Smooth muscle cell (in vitro differentiated cells): ENCODE measurements around the gene NDOR1. TPM values are rescaled to one million over a fixed set of nuclear protein-coding genes. Genes with fewer than 3 reads are reported as not detected.

Experiments used
- DNase-seq: peaks from one replicate; lab custom pipeline; 2025; ENCODE audit not compliant: unreplicated experiment; lab: John Stamatoyannopoulos, UW
- H2AFZ ChIP-seq: fragments of 200-600 bp; sonication (generic); 2 replicates; pipeline ENCODE4 v1.6.0; 2016; ENCODE audit warnings: antibody characterized with exemption, low read depth, mild to moderate bottlenecking
- H3F3A ChIP-seq: fragments of 200-600 bp; sonication (generic); 2 replicates; pipeline ENCODE4 v1.6.0; 2017; ENCODE audit warnings: antibody characterized with exemption, low read depth
- H3K27ac ChIP-seq: fragments of 200-600 bp; sonication (generic); 2 replicates; pipeline ENCODE4 v1.5.1; 2016; ENCODE audit warnings: low read depth, mild to moderate bottlenecking
- H3K27me3 ChIP-seq: fragments of 200-600 bp; sonication (generic); 2 replicates; pipeline ENCODE4 v1.6.1; 2016; ENCODE audit warnings: low read depth, mild to moderate bottlenecking
- H3K36me3 ChIP-seq: fragments of 200-600 bp; sonication (generic); 2 replicates; pipeline ENCODE4 v1.5.1; 2016; ENCODE audit warnings: low read depth
- H3K4me1 ChIP-seq: fragments of 200-600 bp; sonication (generic); 2 replicates; pipeline ENCODE4 v1.5.1; 2016; ENCODE audit warnings: low read depth
- H3K4me2 ChIP-seq: fragments of 200-600 bp; sonication (generic); 2 replicates; pipeline ENCODE4 v1.6.0; 2016; ENCODE audit warnings: mild to moderate bottlenecking
- H3K4me3 ChIP-seq: fragments of 200-600 bp; sonication (generic); 2 replicates; pipeline ENCODE4 v1.5.1; 2016; ENCODE audit warnings: mild to moderate bottlenecking
- H3K79me2 ChIP-seq: fragments of 200-600 bp; sonication (generic); 2 replicates; pipeline ENCODE4 v1.6.0; 2016; ENCODE audit warnings: low read depth, mild to moderate bottlenecking
- H3K9ac ChIP-seq: fragments of 200-600 bp; sonication (generic); 2 replicates; pipeline ENCODE4 v1.6.0; 2016; ENCODE audit warnings: low read depth
- H3K9me3 ChIP-seq: fragments of 200-600 bp; sonication (generic); replicated peaks from 2 replicates; pipeline ENCODE4 v1.5.1; 2016; ENCODE audit warnings: low read depth
- H4K20me1 ChIP-seq: fragments of 200-600 bp; sonication (generic); 2 replicates; pipeline ENCODE4 v1.6.0; 2016; ENCODE audit warnings: low read depth
- CTCF ChIP-seq: fragments of 200-600 bp; sonication (generic); IDR thresholded peaks from 2 replicates; pipeline ENCODE4 v1.5.1; 2017; ENCODE audit warnings: borderline replicate concordance, mild to moderate bottlenecking, antibody characterized with exemption; ENCODE audit not compliant: insufficient read depth, poor library complexity, severe bottlenecking
- WGBS: methylation state at CpG from one replicate; pipeline ENCODE4 v1.1.7; 2016; ENCODE audit warnings: low lambda C conversion rate; 5-methylcytosine and 5-hydroxymethylcytosine counted together
- polyA plus RNA-seq: library from polyadenylated mRNA; unstranded; fragments of >200 nt; fragmentation: Nextera tagmentation; extraction: Ambion mirVana; gene quantifications from 2 replicates; pipeline ENCODE4 v1.2.1, GENCODE V29; 2016
- total RNA-seq: library from RNA; depleted of rRNA; stranded (reverse); fragments of >200 nt; gene quantifications from 2 replicates; pipeline ENCODE4 v1.2.3, GENCODE V29; 2014

The NDOR1 gene
- total and polyA plus RNA-seq, 2 experiments from 2014 or later, result 6.5 to 7.7 TPM

- H3F3A ChIP-seq, result no peaks in the 10 kb centered on the region
- no peaks in the 10 kb centered on the region for H4K20me1 ChIP-seq
- 87% methylated on average over 21 of the region's 22 CpGs for WGBS
- H3K4me2 ChIP-seq, result no peak overlapping the region
- no peak for TF ChIP-seq CTCF
- no peak for DNase-seq
- H3K9me3 ChIP-seq, result no peaks in the 10 kb centered on the region
- no peak overlapping the region for H3K9ac ChIP-seq
- H3K36me3 ChIP-seq, result no peaks in the 10 kb centered on the region
- no peak overlapping the region for H3K4me3 ChIP-seq
- H2AFZ ChIP-seq, result no peak overlapping the region
- no peaks in the 10 kb centered on the region for H3K79me2 ChIP-seq
- no peaks in the 10 kb centered on the region for H3K4me1 ChIP-seq
- peaks cover 100% of the 10 kb centered on the region for H3K27me3 ChIP-seq
- H3K27ac ChIP-seq, result no peak overlapping the region
Observed at GRCh38 chr9:137166380-137167229, 38.9 kb upstream of the NDOR1 start.

GRCh38 chr9:137167277-137167746, 38.2 kb upstream of the NDOR1 start:
- Histone ChIP-seq H3F3A (no peaks in the 10 kb centered on the region), H2AFZ (no peak overlapping the region), H3K79me2 (no peaks in the 10 kb centered on the region), H3K9ac (no peak overlapping the region), H3K9me3 (no peaks in the 10 kb centered on the region), H4K20me1 (no peaks in the 10 kb centered on the region), H3K27ac (no peak overlapping the region), H3K4me1 (no peaks in the 10 kb centered on the region), H3K4me3 (no peak overlapping the region), H3K27me3 (peaks cover 100% of the 10 kb centered on the region), H3K36me3 (no peaks in the 10 kb centered on the region), H3K4me2 (no peak overlapping the region)
- no peak for DNase-seq
- TF ChIP-seq CTCF, result no peak
- WGBS, result 67% methylated on average over 27 of the region's 44 CpGs

- H3K4me3 ChIP-seq, result no peak overlapping the region
- 33% methylated on average over 28 of the region's 57 CpGs for WGBS
- peak overlapping the region; percentile 78 for H3K4me2 ChIP-seq
- no peak overlapping the region for H2AFZ ChIP-seq
- no peaks in the 10 kb centered on the region for H3K79me2 ChIP-seq
- DNase-seq, result no peak
- TF ChIP-seq CTCF, result no peak
- no peak overlapping the region for H3K9ac ChIP-seq
- H3K36me3 ChIP-seq, result no peaks in the 10 kb centered on the region
- no peaks in the 10 kb centered on the region for H3K4me1 ChIP-seq
- no peak overlapping the region for H3K27ac ChIP-seq
- peaks cover 95% of the 10 kb centered on the region for H3K27me3 ChIP-seq
- H3F3A ChIP-seq, result no peaks in the 10 kb centered on the region
- no peaks in the 10 kb centered on the region for H4K20me1 ChIP-seq
- H3K9me3 ChIP-seq, result no peaks in the 10 kb centered on the region
Observed at GRCh38 chr9:137167747-137168572, 37.5 kb upstream of the NDOR1 start.
